HG03039 (cell line): ENCODE data around the gene ZBTB44.

Experiments used
- ATAC-seq: cut with Tn5 transposase; IDR thresholded peaks from one replicate; pipeline ENCODE4 v1.9.1; 2021; ENCODE audit warnings: mild to moderate bottlenecking, moderate library complexity; ENCODE audit not compliant: unreplicated experiment

Gene ZBTB44

DNA sequence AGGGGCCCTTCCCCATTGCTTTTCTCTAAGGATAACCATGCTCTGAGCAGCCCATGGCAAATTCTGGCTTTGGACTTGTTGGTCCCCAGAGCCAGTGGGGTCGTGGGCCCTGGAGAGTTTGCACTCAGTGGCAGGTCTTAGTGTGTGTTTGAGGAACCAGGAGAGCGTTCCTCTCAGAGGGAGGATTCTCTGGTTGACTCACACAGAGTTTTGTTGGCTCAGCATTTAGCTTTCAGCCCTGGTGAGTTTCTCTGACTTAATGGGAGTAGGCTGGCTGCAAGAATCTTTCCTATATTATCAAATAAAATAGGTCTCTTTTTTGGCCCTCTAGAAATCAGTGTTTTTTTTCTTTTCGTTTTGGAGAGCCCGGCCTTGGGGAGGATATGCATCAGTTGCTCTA is 134.2 kb downstream of the ZBTB44 start:
- peak; percentile 69 for ATAC-seq

DNA sequence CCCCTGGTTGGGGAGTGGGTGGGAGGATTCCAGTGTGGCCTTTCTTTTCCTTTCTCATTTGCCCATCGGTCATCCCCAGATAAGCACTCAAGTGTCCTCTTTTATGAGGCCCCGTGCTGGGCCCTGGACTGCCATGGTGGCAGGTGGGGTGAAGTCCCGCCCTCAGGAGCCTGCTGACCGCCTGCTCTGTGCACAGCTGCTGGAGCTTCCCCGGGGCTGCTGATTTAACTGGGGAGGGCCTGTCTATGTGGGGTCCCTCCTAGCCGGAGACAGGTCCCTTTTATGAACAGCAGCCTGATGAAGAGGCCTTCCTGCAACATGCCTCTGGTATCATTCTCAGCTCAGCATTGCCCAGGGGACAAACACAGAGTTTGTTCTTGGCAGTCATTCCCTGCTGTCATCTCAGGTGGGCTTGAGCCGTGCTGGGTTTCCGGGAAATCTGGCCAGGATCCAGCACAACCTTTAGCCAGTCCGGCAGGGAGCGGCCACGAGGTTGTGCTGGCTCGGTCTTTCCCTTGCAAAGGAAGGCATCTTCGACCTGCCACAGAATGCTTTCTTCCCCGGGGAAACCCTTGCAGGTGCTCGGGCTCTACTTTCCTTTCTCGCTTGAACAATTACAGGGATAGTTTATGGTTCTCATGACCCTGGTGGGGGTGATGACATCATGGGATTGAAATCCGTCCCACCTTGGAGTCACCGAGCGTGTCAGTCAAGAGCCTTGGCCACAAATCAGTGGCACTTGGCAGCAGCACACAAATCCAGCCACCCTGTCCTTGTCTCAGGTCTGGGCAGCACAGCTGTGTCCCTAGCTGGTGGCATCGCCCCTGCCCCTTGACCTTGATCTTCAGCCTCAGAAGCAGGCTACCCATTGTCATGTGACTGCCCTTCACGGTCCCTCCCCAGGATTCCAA is 135.1 kb downstream of the ZBTB44 start:
- ATAC-seq: no peak

DNA sequence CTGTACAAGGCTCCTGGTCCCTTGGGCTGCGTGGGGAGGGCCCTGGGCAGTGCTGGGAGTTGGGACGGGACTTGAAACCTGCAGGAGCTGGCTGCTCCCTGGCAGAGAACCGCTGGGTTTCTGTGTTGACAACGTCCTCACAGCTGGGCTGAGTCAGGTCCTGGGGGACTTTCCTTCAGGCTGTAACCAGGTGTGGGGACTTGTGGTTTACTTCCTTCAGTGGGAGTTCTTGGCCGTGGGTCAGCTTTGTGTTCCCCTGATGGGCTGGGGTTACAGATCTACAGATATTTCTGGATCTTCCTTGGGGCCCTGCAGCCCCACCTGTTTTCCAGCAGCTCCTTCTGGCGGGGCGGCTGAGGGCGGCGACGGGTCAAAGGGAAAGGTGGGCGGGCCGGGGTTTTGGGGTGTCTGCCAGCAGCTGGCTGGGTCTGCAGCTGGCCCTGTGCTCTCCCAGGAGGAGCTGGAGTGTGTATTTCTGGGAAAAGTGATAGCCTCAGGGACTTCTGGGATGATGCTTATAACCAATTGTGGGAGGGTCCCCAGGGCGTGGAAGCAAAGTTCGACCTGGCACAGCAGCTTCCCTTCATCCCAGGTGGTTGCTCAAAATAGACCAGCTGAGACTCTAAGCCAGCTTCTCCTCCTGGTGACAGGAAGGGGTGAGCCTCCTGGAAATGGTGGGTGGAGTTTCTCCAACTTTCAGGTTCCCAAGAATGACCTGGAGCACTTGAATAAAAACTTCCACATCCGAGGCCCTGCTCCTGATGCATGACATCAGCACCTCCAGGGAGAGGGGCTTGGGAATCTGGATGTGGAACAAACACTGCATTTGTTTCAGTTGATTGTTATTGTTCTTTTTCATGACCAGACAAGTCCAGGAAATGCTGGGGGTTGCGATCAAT is 136.0 kb downstream of the ZBTB44 start:
- no peak for ATAC-seq

DNA sequence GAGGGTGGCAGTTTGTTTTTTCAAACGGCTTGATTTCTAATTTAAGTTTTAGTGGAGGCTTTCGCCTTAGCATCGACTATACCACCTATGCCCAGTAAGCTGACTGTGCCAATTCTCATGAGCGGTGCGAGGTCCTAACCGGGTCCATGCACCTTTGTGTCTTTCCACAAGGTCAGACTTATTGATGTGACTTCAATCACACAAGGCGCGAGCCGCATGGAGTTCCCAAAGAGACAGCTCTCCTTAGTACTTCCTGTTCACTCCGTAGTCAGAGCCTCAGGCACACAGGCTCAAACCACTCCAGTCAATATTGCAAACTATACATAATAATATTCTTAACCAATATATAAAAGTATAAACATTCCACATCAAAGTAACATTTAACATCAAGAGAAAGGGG is 136.9 kb downstream of the ZBTB44 start:
- ATAC-seq: no peak
